Measurements from ENCODE around the gene C1QTNF2.
"Not testable (repeated sequence)": the region's sequence is repeated elsewhere in the genome, so short reads cannot be mapped to it uniquely, and the experiment has no call there.

Gene C1QTNF2

GRCh38 chr5:160370713-160371034 lies 248 bp upstream of the C1QTNF2 start:
- DNase-seq = no peak

GRCh38 chr5:160367885-160368284 lies 2.5 kb downstream of the C1QTNF2 start:
- DNase-seq = no peak

GRCh38 chr5:160367261-160367660 lies 3.2 kb downstream of the C1QTNF2 start:
- no peak for DNase-seq

GRCh38 chr5:160366230-160366629 lies 4.2 kb downstream of the C1QTNF2 start:
- DNase-seq = no peak

GRCh38 chr5:160363660-160364395 lies 6.6 kb downstream of the C1QTNF2 start:
- no peak for DNase-seq

GRCh38 chr5:160363211-160363610 lies 7.2 kb downstream of the C1QTNF2 start:
- no peak for DNase-seq

- DNase-seq = no peak
Measured at GRCh38 chr5:160361624-160362228, 8.7 kb downstream of the C1QTNF2 start.

- DNase-seq = no peak
Measured at GRCh38 chr5:160360310-160360709, 10.1 kb downstream of the C1QTNF2 start.

GRCh38 chr5:160359816-160360215 lies 10.6 kb downstream of the C1QTNF2 start:
- no peak for DNase-seq

GRCh38 chr5:160359242-160359641 lies 11.2 kb downstream of the C1QTNF2 start:
- DNase-seq = no peak

- no peak for DNase-seq
Measured at GRCh38 chr5:160357861-160358411, 12.5 kb downstream of the C1QTNF2 start.

GRCh38 chr5:160357394-160357793 lies 13.0 kb downstream of the C1QTNF2 start:
- DNase-seq = no peak

GRCh38 chr5:160356550-160357347 lies 13.7 kb downstream of the C1QTNF2 start:
- DNase-seq = no peak

- no peak for DNase-seq
Measured at GRCh38 chr5:160354666-160355065, 15.8 kb downstream of the C1QTNF2 start.

GRCh38 chr5:160353379-160353778 lies 17.0 kb downstream of the C1QTNF2 start:
- DNase-seq = no peak

GRCh38 chr5:160352308-160352707 lies 18.1 kb downstream of the C1QTNF2 start:
- no peak for DNase-seq

- DNase-seq = no peak
Measured at GRCh38 chr5:160349935-160350303, 20.5 kb downstream of the C1QTNF2 start.

GRCh38 chr5:160349249-160349934 lies 21.0 kb downstream of the C1QTNF2 start:
- no peak for DNase-seq

GRCh38 chr5:160348080-160348479 lies 22.3 kb downstream of the C1QTNF2 start:
- DNase-seq = no peak

GRCh38 chr5:160347448-160347847 lies 23.0 kb downstream of the C1QTNF2 start:
- no peak for DNase-seq

- DNase-seq = no peak
Measured at GRCh38 chr5:160342413-160342941, 27.9 kb downstream of the C1QTNF2 start.

- DNase-seq = no peak
Measured at GRCh38 chr5:160341309-160341870, 29.0 kb downstream of the C1QTNF2 start.

- not testable (repeated sequence) for DNase-seq
Measured at GRCh38 chr5:160340513-160340912, 29.9 kb downstream of the C1QTNF2 start.

Data from stimulated activated CD4-positive, alpha-beta T cell treated with anti-CD3 and anti-CD28 coated beads, Interleukin-2, amount 100 ng/mL, for 24 hours (primary cell).